ENCODE data around the gene TXNDC11.
"Not testable (repeated sequence)": the region's sequence is repeated elsewhere in the genome, so short reads cannot be mapped to it uniquely, and the experiment has no call there.

The TXNDC11 gene

GRCh38 chr16:11742536-11743307 is at the start of gene TXNDC11:
Gene TXNDC11, minus strand, starts transcription at chr16:11742857. Its CDS starts 127 bp downstream, at chr16:11742730.
- DNase-seq: peak; percentile 97

GRCh38 chr16:11791144-11791828 is 48.6 kb upstream of the TXNDC11 start:
- DNase-seq: no peak

- DNase-seq: no peak
Observed at GRCh38 chr16:11788914-11789313, 46.3 kb upstream of the TXNDC11 start.

- DNase-seq: not testable (repeated sequence)
Observed at GRCh38 chr16:11784980-11785599, 42.4 kb upstream of the TXNDC11 start.

- not testable (repeated sequence) for DNase-seq
Observed at GRCh38 chr16:11784381-11784780, 41.7 kb upstream of the TXNDC11 start.

- DNase-seq: peak; percentile 45
Observed at GRCh38 chr16:11784038-11784369, 41.3 kb upstream of the TXNDC11 start.

- peak; percentile 73 for DNase-seq
Observed at GRCh38 chr16:11783319-11784037, 40.8 kb upstream of the TXNDC11 start.

GRCh38 chr16:11781773-11782172 is 39.1 kb upstream of the TXNDC11 start:
- DNase-seq: no peak

GRCh38 chr16:11780991-11781680 is 38.5 kb upstream of the TXNDC11 start:
- DNase-seq: no peak

- no peak for DNase-seq
Observed at GRCh38 chr16:11779074-11779473, 36.4 kb upstream of the TXNDC11 start.

GRCh38 chr16:11774065-11774626 is 31.5 kb upstream of the TXNDC11 start:
- DNase-seq: no peak

- DNase-seq: no peak
Observed at GRCh38 chr16:11768849-11769248, 26.2 kb upstream of the TXNDC11 start.

GRCh38 chr16:11762431-11762830 is 19.8 kb upstream of the TXNDC11 start:
- DNase-seq: no peak

GRCh38 chr16:11759997-11760396 is 17.3 kb upstream of the TXNDC11 start:
- DNase-seq: no peak

- DNase-seq: no peak
Observed at GRCh38 chr16:11759163-11759834, 16.6 kb upstream of the TXNDC11 start.

- peak; percentile 42 for DNase-seq
Observed at GRCh38 chr16:11757671-11758545, 15.3 kb upstream of the TXNDC11 start.

GRCh38 chr16:11756248-11756647 is 13.6 kb upstream of the TXNDC11 start:
- DNase-seq: no peak

- no peak for DNase-seq
Observed at GRCh38 chr16:11755022-11755760, 12.5 kb upstream of the TXNDC11 start.

GRCh38 chr16:11752856-11753255 is 10.2 kb upstream of the TXNDC11 start:
- no peak for DNase-seq

- DNase-seq: no peak
Observed at GRCh38 chr16:11750056-11750455, 7.4 kb upstream of the TXNDC11 start.
